HG03521 (cell line): ENCODE results near the gene PPM1A.
"Not testable (repeated sequence)": the region's sequence is repeated elsewhere in the genome, so short reads cannot be mapped to it uniquely, and the experiment has no call there.

Experiments
- ATAC-seq: cut with Tn5 transposase; IDR thresholded peaks from one replicate; pipeline ENCODE4 v1.9.1; 2021; ENCODE audit warnings: mild to moderate bottlenecking, moderate library complexity; ENCODE audit not compliant: unreplicated experiment

PPM1A gene

GRCh38 chr14:60315196-60315990, 66.4 kb downstream of the PPM1A start:
- ATAC-seq = no peak

- ATAC-seq = no peak
These were observed 68.6 kb downstream of the PPM1A start for GRCh38 chr14:60317609-60318008.

GRCh38 chr14:60320860-60321259, 71.8 kb downstream of the PPM1A start:
- not testable (repeated sequence) for ATAC-seq

GRCh38 chr14:60323199-60323896, 74.3 kb downstream of the PPM1A start:
- no peak for ATAC-seq

- ATAC-seq = no peak
These were observed 75.8 kb downstream of the PPM1A start for GRCh38 chr14:60324837-60325236.

GRCh38 chr14:60326274-60326673, 77.3 kb downstream of the PPM1A start:
- no peak for ATAC-seq

GRCh38 chr14:60327447-60328331, 78.7 kb downstream of the PPM1A start:
- ATAC-seq = peak; percentile 35

GRCh38 chr14:60328583-60328982, 79.6 kb downstream of the PPM1A start:
- ATAC-seq = no peak

- ATAC-seq = no peak
These were observed 80.3 kb downstream of the PPM1A start for GRCh38 chr14:60329274-60329673.

GRCh38 chr14:60331201-60332045, 82.4 kb downstream of the PPM1A start:
- peak; percentile 73 for ATAC-seq

GRCh38 chr14:60332046-60332399, 83.0 kb downstream of the PPM1A start:
- ATAC-seq = no peak

GRCh38 chr14:60332869-60333268, 83.8 kb downstream of the PPM1A start:
- no peak for ATAC-seq

GRCh38 chr14:60339571-60339970, 90.5 kb downstream of the PPM1A start:
- no peak for ATAC-seq

- ATAC-seq = no peak
These were observed 94.6 kb downstream of the PPM1A start for GRCh38 chr14:60343571-60344071.

GRCh38 chr14:60344751-60345150, 95.7 kb downstream of the PPM1A start:
- no peak for ATAC-seq

GRCh38 chr14:60346706-60347105, 97.7 kb downstream of the PPM1A start:
- no peak for ATAC-seq

GRCh38 chr14:60348211-60348610, 99.2 kb downstream of the PPM1A start:
- no peak for ATAC-seq
